HEK293 (cell line): Measurements from ENCODE around the gene ELAVL1.

ENCODE experiments used
- KLF10 ChIP-seq: fragments of 450-650 bp; IDR thresholded peaks from 2 replicates; pipeline ENCODE4 v1.5.1; 2018; ENCODE audit warnings: missing biosample characterization, mild to moderate bottlenecking, missing genetic modification characterization
- ZNF184 ChIP-seq: fragments of 450-650 bp; IDR thresholded peaks from 2 replicates; pipeline ENCODE4 v1.5.1; 2018; ENCODE audit warnings: missing biosample characterization, mild to moderate bottlenecking, missing genetic modification characterization
- ZNF555 ChIP-seq: fragments of 450-650 bp; formaldehyde crosslinking; conservative IDR thresholded peaks from 2 replicates; pipeline ENCODE4 v1.5.1; 2017; ENCODE audit warnings: missing biosample characterization, mild to moderate bottlenecking, missing genetic modification characterization, inconsistent platforms
- TF ChIP-seq, protein P1 (sequence below): fragments of 450-650 bp; formaldehyde crosslinking; IDR thresholded peaks from 2 replicates; pipeline ENCODE4 v1.5.1; 2016; ENCODE audit warnings: missing biosample characterization, missing genetic modification characterization, borderline replicate concordance
- TF ChIP-seq, protein P2 (sequence below): fragments of 450-650 bp; formaldehyde crosslinking; IDR thresholded peaks from 2 replicates; pipeline ENCODE4 v1.5.1; 2016; ENCODE audit warnings: missing biosample characterization, missing genetic modification characterization
- TF ChIP-seq, protein P3 (sequence below): fragments of 450-650 bp; formaldehyde crosslinking; IDR thresholded peaks from 2 replicates; pipeline ENCODE4 v1.5.1; 2016; ENCODE audit warnings: missing biosample characterization, missing genetic modification characterization

DNA sequence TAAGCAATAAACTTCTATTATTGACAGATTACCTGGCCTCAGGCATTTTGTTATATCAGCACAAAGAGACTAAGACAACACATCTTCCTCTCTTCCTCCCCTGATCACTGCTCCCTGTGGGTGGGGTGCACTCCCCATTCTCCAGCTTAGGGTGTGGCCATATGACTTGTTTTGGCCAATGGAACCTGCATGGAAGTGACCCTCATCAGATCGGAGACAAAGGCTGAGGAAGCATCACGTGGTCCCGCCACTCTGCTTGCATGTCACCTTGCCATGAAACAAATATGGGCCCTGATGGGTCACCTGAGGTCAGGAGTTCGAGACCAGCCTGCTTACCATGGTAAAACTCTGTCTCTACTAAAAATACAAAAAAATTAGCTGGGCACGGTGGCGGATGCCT is 33.4 kb upstream of the ELAVL1 start:
- TF ChIP-seq, protein P1, sequence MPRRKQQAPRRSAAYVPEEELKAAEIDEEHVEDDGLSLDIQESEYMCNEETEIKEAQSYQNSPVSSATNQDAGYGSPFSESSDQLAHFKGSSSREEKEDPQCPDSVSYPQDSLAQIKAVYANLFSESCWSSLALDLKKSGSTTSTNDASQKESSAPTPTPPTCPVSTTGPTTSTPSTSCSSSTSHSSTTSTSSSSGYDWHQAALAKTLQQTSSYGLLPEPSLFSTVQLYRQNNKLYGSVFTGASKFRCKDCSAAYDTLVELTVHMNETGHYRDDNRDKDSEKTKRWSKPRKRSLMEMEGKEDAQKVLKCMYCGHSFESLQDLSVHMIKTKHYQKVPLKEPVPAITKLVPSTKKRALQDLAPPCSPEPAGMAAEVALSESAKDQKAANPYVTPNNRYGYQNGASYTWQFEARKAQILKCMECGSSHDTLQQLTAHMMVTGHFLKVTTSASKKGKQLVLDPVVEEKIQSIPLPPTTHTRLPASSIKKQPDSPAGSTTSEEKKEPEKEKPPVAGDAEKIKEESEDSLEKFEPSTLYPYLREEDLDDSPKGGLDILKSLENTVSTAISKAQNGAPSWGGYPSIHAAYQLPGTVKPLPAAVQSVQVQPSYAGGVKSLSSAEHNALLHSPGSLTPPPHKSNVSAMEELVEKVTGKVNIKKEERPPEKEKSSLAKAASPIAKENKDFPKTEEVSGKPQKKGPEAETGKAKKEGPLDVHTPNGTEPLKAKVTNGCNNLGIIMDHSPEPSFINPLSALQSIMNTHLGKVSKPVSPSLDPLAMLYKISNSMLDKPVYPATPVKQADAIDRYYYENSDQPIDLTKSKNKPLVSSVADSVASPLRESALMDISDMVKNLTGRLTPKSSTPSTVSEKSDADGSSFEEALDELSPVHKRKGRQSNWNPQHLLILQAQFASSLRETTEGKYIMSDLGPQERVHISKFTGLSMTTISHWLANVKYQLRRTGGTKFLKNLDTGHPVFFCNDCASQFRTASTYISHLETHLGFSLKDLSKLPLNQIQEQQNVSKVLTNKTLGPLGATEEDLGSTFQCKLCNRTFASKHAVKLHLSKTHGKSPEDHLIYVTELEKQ, result no peak
- TF ChIP-seq, protein P2, sequence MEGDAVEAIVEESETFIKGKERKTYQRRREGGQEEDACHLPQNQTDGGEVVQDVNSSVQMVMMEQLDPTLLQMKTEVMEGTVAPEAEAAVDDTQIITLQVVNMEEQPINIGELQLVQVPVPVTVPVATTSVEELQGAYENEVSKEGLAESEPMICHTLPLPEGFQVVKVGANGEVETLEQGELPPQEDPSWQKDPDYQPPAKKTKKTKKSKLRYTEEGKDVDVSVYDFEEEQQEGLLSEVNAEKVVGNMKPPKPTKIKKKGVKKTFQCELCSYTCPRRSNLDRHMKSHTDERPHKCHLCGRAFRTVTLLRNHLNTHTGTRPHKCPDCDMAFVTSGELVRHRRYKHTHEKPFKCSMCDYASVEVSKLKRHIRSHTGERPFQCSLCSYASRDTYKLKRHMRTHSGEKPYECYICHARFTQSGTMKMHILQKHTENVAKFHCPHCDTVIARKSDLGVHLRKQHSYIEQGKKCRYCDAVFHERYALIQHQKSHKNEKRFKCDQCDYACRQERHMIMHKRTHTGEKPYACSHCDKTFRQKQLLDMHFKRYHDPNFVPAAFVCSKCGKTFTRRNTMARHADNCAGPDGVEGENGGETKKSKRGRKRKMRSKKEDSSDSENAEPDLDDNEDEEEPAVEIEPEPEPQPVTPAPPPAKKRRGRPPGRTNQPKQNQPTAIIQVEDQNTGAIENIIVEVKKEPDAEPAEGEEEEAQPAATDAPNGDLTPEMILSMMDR (tag by site-specific recombination), result no peak
- TF ChIP-seq ZNF555, result no peak
- TF ChIP-seq, protein P3, sequence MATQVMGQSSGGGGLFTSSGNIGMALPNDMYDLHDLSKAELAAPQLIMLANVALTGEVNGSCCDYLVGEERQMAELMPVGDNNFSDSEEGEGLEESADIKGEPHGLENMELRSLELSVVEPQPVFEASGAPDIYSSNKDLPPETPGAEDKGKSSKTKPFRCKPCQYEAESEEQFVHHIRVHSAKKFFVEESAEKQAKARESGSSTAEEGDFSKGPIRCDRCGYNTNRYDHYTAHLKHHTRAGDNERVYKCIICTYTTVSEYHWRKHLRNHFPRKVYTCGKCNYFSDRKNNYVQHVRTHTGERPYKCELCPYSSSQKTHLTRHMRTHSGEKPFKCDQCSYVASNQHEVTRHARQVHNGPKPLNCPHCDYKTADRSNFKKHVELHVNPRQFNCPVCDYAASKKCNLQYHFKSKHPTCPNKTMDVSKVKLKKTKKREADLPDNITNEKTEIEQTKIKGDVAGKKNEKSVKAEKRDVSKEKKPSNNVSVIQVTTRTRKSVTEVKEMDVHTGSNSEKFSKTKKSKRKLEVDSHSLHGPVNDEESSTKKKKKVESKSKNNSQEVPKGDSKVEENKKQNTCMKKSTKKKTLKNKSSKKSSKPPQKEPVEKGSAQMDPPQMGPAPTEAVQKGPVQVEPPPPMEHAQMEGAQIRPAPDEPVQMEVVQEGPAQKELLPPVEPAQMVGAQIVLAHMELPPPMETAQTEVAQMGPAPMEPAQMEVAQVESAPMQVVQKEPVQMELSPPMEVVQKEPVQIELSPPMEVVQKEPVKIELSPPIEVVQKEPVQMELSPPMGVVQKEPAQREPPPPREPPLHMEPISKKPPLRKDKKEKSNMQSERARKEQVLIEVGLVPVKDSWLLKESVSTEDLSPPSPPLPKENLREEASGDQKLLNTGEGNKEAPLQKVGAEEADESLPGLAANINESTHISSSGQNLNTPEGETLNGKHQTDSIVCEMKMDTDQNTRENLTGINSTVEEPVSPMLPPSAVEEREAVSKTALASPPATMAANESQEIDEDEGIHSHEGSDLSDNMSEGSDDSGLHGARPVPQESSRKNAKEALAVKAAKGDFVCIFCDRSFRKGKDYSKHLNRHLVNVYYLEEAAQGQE (tag by site-specific recombination), result no peak
- TF ChIP-seq ZNF184 (tag by site-specific recombination), result no peak
- no peak for TF ChIP-seq KLF10 (tag by site-specific recombination)
